Measurements from ENCODE around the gene CPNE8. TPM values are rescaled to one million over a fixed set of nuclear protein-coding genes. Genes with fewer than 3 reads are reported as not detected.

CPNE8 gene
- total RNA-seq, 1 experiment from 2014 or later, result 13.5 TPM

DNA sequence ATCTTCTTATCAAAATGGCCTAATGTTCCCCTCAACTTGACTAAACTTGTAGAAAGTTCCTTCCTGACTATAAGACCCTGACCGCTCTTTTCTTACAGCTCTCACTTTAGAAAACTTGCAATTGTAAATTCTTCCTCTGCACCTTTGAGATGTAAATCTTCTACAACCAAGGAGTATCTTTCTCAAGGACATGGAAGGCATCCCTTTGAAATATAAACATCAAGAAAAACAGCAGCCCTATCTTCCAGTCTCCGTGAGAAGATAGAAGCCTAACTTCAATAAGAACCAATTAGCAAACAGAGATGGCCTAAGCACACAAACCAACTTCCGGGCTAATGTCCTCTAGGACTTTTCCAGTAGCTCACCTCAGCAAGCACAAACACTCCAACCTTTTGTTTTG, 210.3 kb downstream of the CPNE8 start:
- ChIA-PET CTCF (no interaction called here), POLR2A (no interaction called here)
- intact Hi-C loops (cut with micrococcal nuclease; ENCODE audit: unreplicated experiment), result no loop called here
- no peak for DNase-seq
- Mint-ChIP-seq H3K9me3 (ENCODE audit: unreplicated experiment) (peaks cover 10% of the 10 kb centered on the region), H3K27me3 (ENCODE audit: insufficient read depth, unreplicated experiment) (no peaks in the 10 kb centered on the region), H3K27ac (ENCODE audit: unreplicated experiment) (no peak overlapping the region), H3K4me1 (ENCODE audit: low read depth, unreplicated experiment) (no peaks in the 10 kb centered on the region), H3K36me3 (ENCODE audit: insufficient read depth, unreplicated experiment) (no peaks in the 10 kb centered on the region), H3K4me3 (ENCODE audit: unreplicated experiment) (no peak overlapping the region)
- no peaks in the 10 kb centered on the region for H3K36me3 ChIP-seq (ENCODE audit: control insufficient read depth, insufficient read depth, low read length)
- no peaks in the 10 kb centered on the region for H3K9me3 ChIP-seq
- no TSS peak for BruUV-seq (replicated peaks)
- no peaks in the 10 kb centered on the region for H3K27me3 ChIP-seq (replicated peaks; ENCODE audit: control insufficient read depth, insufficient read depth, low read length)
- TF ChIP-seq, protein P1, sequence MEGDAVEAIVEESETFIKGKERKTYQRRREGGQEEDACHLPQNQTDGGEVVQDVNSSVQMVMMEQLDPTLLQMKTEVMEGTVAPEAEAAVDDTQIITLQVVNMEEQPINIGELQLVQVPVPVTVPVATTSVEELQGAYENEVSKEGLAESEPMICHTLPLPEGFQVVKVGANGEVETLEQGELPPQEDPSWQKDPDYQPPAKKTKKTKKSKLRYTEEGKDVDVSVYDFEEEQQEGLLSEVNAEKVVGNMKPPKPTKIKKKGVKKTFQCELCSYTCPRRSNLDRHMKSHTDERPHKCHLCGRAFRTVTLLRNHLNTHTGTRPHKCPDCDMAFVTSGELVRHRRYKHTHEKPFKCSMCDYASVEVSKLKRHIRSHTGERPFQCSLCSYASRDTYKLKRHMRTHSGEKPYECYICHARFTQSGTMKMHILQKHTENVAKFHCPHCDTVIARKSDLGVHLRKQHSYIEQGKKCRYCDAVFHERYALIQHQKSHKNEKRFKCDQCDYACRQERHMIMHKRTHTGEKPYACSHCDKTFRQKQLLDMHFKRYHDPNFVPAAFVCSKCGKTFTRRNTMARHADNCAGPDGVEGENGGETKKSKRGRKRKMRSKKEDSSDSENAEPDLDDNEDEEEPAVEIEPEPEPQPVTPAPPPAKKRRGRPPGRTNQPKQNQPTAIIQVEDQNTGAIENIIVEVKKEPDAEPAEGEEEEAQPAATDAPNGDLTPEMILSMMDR (IDR thresholded peaks at IDR 0.05; ENCODE audit: insufficient read depth in 1 of 2, low read depth in 1 of 2, low read length in 1 of 2, severe bottlenecking in 1 of 2, unreplicated experiment in 1 of 2), result no peak
- no peaks in the 10 kb centered on the region for H3K4me1 ChIP-seq
- no peak overlapping the region for H3K4me3 ChIP-seq (ENCODE audit: low read depth, low read length)

- Histone ChIP-seq H3K27me3 (replicated peaks; ENCODE audit: control insufficient read depth, insufficient read depth, low read length) (no peaks in the 10 kb centered on the region), H3K36me3 (ENCODE audit: control insufficient read depth, insufficient read depth, low read length) (no peaks in the 10 kb centered on the region), H3K4me3 (ENCODE audit: low read depth, low read length) (no peak overlapping the region), H3K9me3 (no peaks in the 10 kb centered on the region), H3K4me1 (no peaks in the 10 kb centered on the region)
- H3K27me3 Mint-ChIP-seq (ENCODE audit: insufficient read depth, unreplicated experiment), result no peaks in the 10 kb centered on the region
- H3K36me3 Mint-ChIP-seq (ENCODE audit: insufficient read depth, unreplicated experiment), result no peaks in the 10 kb centered on the region
- no peaks in the 10 kb centered on the region for H3K9me3 Mint-ChIP-seq (ENCODE audit: unreplicated experiment)
- no peak for DNase-seq
- H3K27ac Mint-ChIP-seq (ENCODE audit: unreplicated experiment), result no peak overlapping the region
- CTCF ChIA-PET, result no interaction called here
- BruUV-seq (replicated peaks), result no TSS peak
- intact Hi-C loops (cut with micrococcal nuclease; ENCODE audit: unreplicated experiment), result no loop called here
- no peak overlapping the region for H3K4me3 Mint-ChIP-seq (ENCODE audit: unreplicated experiment)
- no peaks in the 10 kb centered on the region for H3K4me1 Mint-ChIP-seq (ENCODE audit: low read depth, unreplicated experiment)
- TF ChIP-seq, protein P1 (IDR thresholded peaks at IDR 0.05; ENCODE audit: insufficient read depth in 1 of 2, low read depth in 1 of 2, low read length in 1 of 2, severe bottlenecking in 1 of 2, unreplicated experiment in 1 of 2), result no peak
- POLR2A ChIA-PET, result no interaction called here
Measured at GRCh38 chr12:38691164-38691563, 214.2 kb downstream of the CPNE8 start.

- Mint-ChIP-seq H3K4me1 (ENCODE audit: low read depth, unreplicated experiment) (no peaks in the 10 kb centered on the region), H3K9me3 (ENCODE audit: unreplicated experiment) (no peaks in the 10 kb centered on the region), H3K27me3 (ENCODE audit: insufficient read depth, unreplicated experiment) (no peaks in the 10 kb centered on the region), H3K27ac (ENCODE audit: unreplicated experiment) (no peak overlapping the region), H3K4me3 (ENCODE audit: unreplicated experiment) (no peak overlapping the region), H3K36me3 (ENCODE audit: insufficient read depth, unreplicated experiment) (no peaks in the 10 kb centered on the region)
- ChIA-PET POLR2A (no interaction called here), CTCF (no interaction called here)
- H3K9me3 ChIP-seq, result no peaks in the 10 kb centered on the region
- intact Hi-C loops (cut with micrococcal nuclease; ENCODE audit: unreplicated experiment), result no loop called here
- TF ChIP-seq, protein P1 (IDR thresholded peaks at IDR 0.05; ENCODE audit: insufficient read depth in 1 of 2, low read depth in 1 of 2, low read length in 1 of 2, severe bottlenecking in 1 of 2, unreplicated experiment in 1 of 2), result no peak
- DNase-seq, result no peak
- no TSS peak for BruUV-seq (replicated peaks)
- H3K4me1 ChIP-seq, result no peaks in the 10 kb centered on the region
- H3K27me3 ChIP-seq (replicated peaks; ENCODE audit: control insufficient read depth, insufficient read depth, low read length), result no peaks in the 10 kb centered on the region
- H3K36me3 ChIP-seq (ENCODE audit: control insufficient read depth, insufficient read depth, low read length), result no peaks in the 10 kb centered on the region
- H3K4me3 ChIP-seq (ENCODE audit: low read depth, low read length), result no peak overlapping the region
Measured at GRCh38 chr12:38690646-38691045, 214.7 kb downstream of the CPNE8 start.
